ENCODE measurements around the gene SHROOM1.

DNA sequence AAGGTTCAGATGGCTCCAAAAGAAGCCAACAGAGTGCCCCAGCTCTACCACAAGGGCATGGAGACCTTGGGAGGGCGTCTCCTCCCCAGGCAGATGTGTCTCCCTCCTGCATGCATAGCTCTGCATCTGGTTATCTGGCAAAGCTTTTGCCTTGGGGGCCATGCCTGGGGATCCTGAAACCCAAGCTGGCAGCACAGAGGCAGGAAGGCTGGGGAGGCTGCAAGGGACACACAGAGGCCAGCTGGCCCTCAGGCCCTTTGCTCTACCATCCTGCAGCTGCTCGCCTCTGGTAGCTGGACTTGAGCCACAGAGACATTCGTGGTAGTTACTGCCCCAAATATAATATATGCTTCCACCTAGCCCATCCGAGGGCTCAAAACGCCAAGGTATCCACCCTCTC is 57.3 kb downstream of the SHROOM1 start:
- TF ChIP-seq, protein P1, sequence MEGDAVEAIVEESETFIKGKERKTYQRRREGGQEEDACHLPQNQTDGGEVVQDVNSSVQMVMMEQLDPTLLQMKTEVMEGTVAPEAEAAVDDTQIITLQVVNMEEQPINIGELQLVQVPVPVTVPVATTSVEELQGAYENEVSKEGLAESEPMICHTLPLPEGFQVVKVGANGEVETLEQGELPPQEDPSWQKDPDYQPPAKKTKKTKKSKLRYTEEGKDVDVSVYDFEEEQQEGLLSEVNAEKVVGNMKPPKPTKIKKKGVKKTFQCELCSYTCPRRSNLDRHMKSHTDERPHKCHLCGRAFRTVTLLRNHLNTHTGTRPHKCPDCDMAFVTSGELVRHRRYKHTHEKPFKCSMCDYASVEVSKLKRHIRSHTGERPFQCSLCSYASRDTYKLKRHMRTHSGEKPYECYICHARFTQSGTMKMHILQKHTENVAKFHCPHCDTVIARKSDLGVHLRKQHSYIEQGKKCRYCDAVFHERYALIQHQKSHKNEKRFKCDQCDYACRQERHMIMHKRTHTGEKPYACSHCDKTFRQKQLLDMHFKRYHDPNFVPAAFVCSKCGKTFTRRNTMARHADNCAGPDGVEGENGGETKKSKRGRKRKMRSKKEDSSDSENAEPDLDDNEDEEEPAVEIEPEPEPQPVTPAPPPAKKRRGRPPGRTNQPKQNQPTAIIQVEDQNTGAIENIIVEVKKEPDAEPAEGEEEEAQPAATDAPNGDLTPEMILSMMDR (IDR thresholded peaks at IDR 0.05) = no peak
- TF ChIP-seq SIN3A (IDR thresholded peaks at IDR 0.05; ENCODE audit: borderline replicate concordance, insufficient read depth, low read depth, low read length) (no peak), POLR2AphosphoS5 (IDR thresholded peaks at IDR 0.05; ENCODE audit: low read depth, low read length) (no peak), TCF7L2 (IDR thresholded peaks at IDR 0.05; ENCODE audit: low read depth, low read length) (no peak)
- TF ChIP-seq, protein P2, sequence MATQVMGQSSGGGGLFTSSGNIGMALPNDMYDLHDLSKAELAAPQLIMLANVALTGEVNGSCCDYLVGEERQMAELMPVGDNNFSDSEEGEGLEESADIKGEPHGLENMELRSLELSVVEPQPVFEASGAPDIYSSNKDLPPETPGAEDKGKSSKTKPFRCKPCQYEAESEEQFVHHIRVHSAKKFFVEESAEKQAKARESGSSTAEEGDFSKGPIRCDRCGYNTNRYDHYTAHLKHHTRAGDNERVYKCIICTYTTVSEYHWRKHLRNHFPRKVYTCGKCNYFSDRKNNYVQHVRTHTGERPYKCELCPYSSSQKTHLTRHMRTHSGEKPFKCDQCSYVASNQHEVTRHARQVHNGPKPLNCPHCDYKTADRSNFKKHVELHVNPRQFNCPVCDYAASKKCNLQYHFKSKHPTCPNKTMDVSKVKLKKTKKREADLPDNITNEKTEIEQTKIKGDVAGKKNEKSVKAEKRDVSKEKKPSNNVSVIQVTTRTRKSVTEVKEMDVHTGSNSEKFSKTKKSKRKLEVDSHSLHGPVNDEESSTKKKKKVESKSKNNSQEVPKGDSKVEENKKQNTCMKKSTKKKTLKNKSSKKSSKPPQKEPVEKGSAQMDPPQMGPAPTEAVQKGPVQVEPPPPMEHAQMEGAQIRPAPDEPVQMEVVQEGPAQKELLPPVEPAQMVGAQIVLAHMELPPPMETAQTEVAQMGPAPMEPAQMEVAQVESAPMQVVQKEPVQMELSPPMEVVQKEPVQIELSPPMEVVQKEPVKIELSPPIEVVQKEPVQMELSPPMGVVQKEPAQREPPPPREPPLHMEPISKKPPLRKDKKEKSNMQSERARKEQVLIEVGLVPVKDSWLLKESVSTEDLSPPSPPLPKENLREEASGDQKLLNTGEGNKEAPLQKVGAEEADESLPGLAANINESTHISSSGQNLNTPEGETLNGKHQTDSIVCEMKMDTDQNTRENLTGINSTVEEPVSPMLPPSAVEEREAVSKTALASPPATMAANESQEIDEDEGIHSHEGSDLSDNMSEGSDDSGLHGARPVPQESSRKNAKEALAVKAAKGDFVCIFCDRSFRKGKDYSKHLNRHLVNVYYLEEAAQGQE (IDR thresholded peaks at IDR 0.05; ENCODE audit: insufficient read depth in 1 of 2, low read depth in 2 of 2, low read length in 1 of 2) = no peak
